Natural killer cell (primary cell): ENCODE measurements around the gene ACAP1. TPM values are rescaled to one million over a fixed set of nuclear protein-coding genes. Genes with fewer than 3 reads are reported as not detected.
"Not testable (repeated sequence)": the region's sequence is repeated elsewhere in the genome, so short reads cannot be mapped to it uniquely, and the experiment has no call there.

Source experiments
- ATAC-seq, 3 donors: fragments of 150-1000 bp in 2 of 3; fragments of 200-7000 bp in 1 of 3; cut with Tn5 transposase; 1 replicate in 1 of 3; 2 replicates in 2 of 3; pipeline ENCODE4 v1.10.0; 2021; ENCODE audit warnings: mild to moderate bottlenecking in 2 of 3, moderate library complexity in 2 of 3
- DNase-seq, 2 donors: peaks; one replicate each; pipeline versions ENCODE4 v3.0.0 to v3.0.0-alpha.2; 2013 to 2021; ENCODE audit warnings: mixed read lengths in 1 of 2
- H3K27ac ChIP-seq: one replicate; pipeline ENCODE4 v1.5.1; 2013; ENCODE audit warnings: mild to moderate bottlenecking, low read length
- H3K27me3 ChIP-seq: one replicate; pipeline ENCODE4 v1.6.1; 2013; ENCODE audit warnings: low read length; ENCODE audit not compliant: control insufficient read depth, insufficient read depth
- H3K36me3 ChIP-seq: one replicate; pipeline ENCODE4 v1.6.1; 2013; ENCODE audit warnings: low read length; ENCODE audit not compliant: control insufficient read depth, insufficient read depth
- H3K4me1 ChIP-seq: one replicate; pipeline ENCODE4 v1.6.1; 2013; ENCODE audit warnings: low read length; ENCODE audit not compliant: control insufficient read depth, insufficient read depth
- H3K4me3 ChIP-seq: one replicate; pipeline ENCODE4 v1.5.1; 2013; ENCODE audit warnings: low read length
- H3K9me3 ChIP-seq: one replicate; pipeline ENCODE4 v1.6.1; 2013; ENCODE audit warnings: low read length; ENCODE audit not compliant: control insufficient read depth, insufficient read depth
- H3K27ac Mint-ChIP-seq, 2 donors: one replicate each; pipeline ENCODE4 v1.8.0; 2022; ENCODE audit warnings: mild to moderate bottlenecking in 2 of 2, mixed read lengths in 2 of 2, moderate library complexity in 1 of 2
- H3K27me3 Mint-ChIP-seq, 2 donors: one replicate each; pipeline ENCODE4 v1.8.0; 2022; ENCODE audit warnings: low read depth in 2 of 2, mixed read lengths in 2 of 2
- H3K36me3 Mint-ChIP-seq: one replicate; pipeline ENCODE4 v1.8.0; 2022; ENCODE audit warnings: mixed read lengths
- H3K4me1 Mint-ChIP-seq, 2 donors: one replicate each; pipeline ENCODE4 v1.8.0; 2022; ENCODE audit warnings: mixed read lengths in 2 of 2
- H3K4me3 Mint-ChIP-seq: one replicate; pipeline ENCODE4 v1.8.0; 2022; ENCODE audit warnings: mild to moderate bottlenecking, moderate library complexity, mixed read lengths
- H3K9me3 Mint-ChIP-seq, 2 donors: one replicate each; pipeline ENCODE4 v1.8.0; 2022; ENCODE audit warnings: mixed read lengths in 2 of 2
- WGBS: methylation state at CpG from one replicate; pipeline ENCODE4 v1.1.7; 2013; ENCODE audit warnings: missing lambda C conversion rate; ENCODE audit not compliant: insufficient coverage; 5-methylcytosine and 5-hydroxymethylcytosine counted together
- intact Hi-C: fragments of 100-400 bp; cut with micrococcal nuclease; formaldehyde crosslinking; loops from one replicate; pipeline ENCODE4 v1.14.2; 2022
- total RNA-seq, 4 donors: library from RNA; stranded (reverse); fragments of 120-200 nt in 1 of 4; gene quantifications; one replicate each; pipeline versions ENCODE4 v1.2.3 to v1.2.4, GENCODE V29; 2013 to 2022
- TF ChIP-seq, protein P1 (sequence below): fragments of 200-600 bp; IDR thresholded peaks from one replicate; pipeline ENCODE4 v1.8.0; 2022; ENCODE audit warnings: antibody characterized with exemption

Gene ACAP1
- total RNA-seq, 3 donors from 2014 or later (not counting 1 experiment from before 2014, with no cell fraction given), result 526 to 590 (median 540) TPM

- no peaks in the 10 kb centered on the region for H3K9me3 Mint-ChIP-seq
- no peaks in the 10 kb centered on the region for H3K36me3 Mint-ChIP-seq
- WGBS, result 1% methylated on average over 34 of the region's 34 CpGs
- DNase-seq (peak; percentile 74 to 86), ATAC-seq (peak; percentile 65 to 77 (median 70))
- Histone ChIP-seq H3K27ac (peak overlapping the region; percentile 91), H3K27me3 (no peaks in the 10 kb centered on the region), H3K9me3 (no peaks in the 10 kb centered on the region), H3K36me3 (no peaks in the 10 kb centered on the region), H3K4me3 (peak overlapping the region; percentile 90), H3K4me1 (peaks cover 36% of the 10 kb centered on the region)
- peak overlapping the region; percentile 96 for H3K4me3 Mint-ChIP-seq
- intact Hi-C loops, result loop anchor here (1.0 to 2.0 kb wide), 3 partner anchors 15 to 49 kb away; partner anchors contain the start of genes EIF5A, GPS2 and SLC2A4
- H3K27ac Mint-ChIP-seq, result peak overlapping the region; percentile 89 to 97
- TF ChIP-seq, protein P1, sequence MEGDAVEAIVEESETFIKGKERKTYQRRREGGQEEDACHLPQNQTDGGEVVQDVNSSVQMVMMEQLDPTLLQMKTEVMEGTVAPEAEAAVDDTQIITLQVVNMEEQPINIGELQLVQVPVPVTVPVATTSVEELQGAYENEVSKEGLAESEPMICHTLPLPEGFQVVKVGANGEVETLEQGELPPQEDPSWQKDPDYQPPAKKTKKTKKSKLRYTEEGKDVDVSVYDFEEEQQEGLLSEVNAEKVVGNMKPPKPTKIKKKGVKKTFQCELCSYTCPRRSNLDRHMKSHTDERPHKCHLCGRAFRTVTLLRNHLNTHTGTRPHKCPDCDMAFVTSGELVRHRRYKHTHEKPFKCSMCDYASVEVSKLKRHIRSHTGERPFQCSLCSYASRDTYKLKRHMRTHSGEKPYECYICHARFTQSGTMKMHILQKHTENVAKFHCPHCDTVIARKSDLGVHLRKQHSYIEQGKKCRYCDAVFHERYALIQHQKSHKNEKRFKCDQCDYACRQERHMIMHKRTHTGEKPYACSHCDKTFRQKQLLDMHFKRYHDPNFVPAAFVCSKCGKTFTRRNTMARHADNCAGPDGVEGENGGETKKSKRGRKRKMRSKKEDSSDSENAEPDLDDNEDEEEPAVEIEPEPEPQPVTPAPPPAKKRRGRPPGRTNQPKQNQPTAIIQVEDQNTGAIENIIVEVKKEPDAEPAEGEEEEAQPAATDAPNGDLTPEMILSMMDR, result no peak
- no peaks in the 10 kb centered on the region for H3K27me3 Mint-ChIP-seq
- H3K4me1 Mint-ChIP-seq, result peaks cover 22 to 40% of the 10 kb centered on the region in 2 donors
These were observed 6.2 kb upstream of the ACAP1 start for GRCh38 chr17:7329997-7330637.

DNA sequence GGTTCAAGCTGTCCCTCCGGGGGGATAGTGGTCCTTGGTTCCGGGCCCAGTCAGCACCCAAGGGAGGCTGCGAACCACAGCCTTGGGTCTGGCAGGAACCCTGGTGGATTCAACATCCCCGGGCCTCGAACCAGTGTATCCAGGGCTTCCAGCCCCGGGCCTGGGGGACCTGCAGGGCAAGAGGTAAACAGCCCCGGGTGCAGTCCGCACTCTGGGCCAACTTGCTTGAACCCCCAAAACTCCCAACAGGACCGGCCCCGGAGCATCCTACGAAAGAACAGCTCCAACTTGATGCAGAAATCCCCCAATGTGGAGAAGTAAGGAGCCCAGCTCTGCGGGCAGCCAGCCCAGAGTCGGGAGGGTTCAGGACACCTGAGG lies 5.7 kb upstream of the ACAP1 start:
- H3K4me3 Mint-ChIP-seq, result peak overlapping the region; percentile 96
- H3K4me1 Mint-ChIP-seq, result peaks cover 26 to 45% of the 10 kb centered on the region in 2 donors
- Histone ChIP-seq H3K27me3 (no peaks in the 10 kb centered on the region), H3K4me1 (peaks cover 41% of the 10 kb centered on the region), H3K27ac (peak overlapping the region; percentile 56), H3K36me3 (no peaks in the 10 kb centered on the region), H3K9me3 (no peaks in the 10 kb centered on the region), H3K4me3 (peak overlapping the region; percentile 90)
- H3K36me3 Mint-ChIP-seq, result no peaks in the 10 kb centered on the region
- H3K9me3 Mint-ChIP-seq, result no peaks in the 10 kb centered on the region
- DNase-seq (no peak), ATAC-seq (no peak)
- TF ChIP-seq, protein P1, result no peak
- no peaks in the 10 kb centered on the region for H3K27me3 Mint-ChIP-seq
- peak overlapping the region; percentile 89 to 97 for H3K27ac Mint-ChIP-seq
- 68% methylated on average over 13 of the region's 13 CpGs for WGBS
- intact Hi-C loops, result no loop called here

DNA sequence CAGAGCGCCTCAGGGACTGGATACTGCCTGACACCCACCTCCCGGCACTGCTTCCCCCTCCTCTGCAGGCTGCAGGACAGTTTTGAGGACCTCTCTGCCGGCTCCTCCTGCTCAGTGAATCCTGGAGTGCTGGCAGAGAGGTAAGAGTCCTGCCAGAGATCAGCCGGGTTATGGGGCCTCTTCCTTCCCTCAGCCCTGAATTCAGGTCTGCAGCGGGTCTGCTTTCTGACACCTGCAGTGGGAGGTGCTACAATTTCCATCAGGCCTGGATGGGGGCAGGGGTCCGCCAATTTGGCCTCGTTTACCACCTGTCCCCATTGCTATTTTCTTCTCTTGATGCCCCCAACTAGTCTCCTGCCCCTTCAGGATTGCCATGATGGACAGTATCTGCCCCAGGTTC lies 4.2 kb upstream of the ACAP1 start:
- H3K36me3 Mint-ChIP-seq, result no peaks in the 10 kb centered on the region
- no peak overlapping the region for H3K4me3 ChIP-seq
- intact Hi-C loops, result no loop called here

GRCh38 chr17:7332600-7333069 lies 3.7 kb upstream of the ACAP1 start:
- 45% methylated on average over 11 of the region's 14 CpGs for WGBS
- H3K27ac ChIP-seq, H3K36me3 ChIP-seq, DNase-seq, H3K4me3 ChIP-seq, intact Hi-C loops, H3K27me3 ChIP-seq, ATAC-seq, H3K27me3 Mint-ChIP-seq, H3K9me3 ChIP-seq, H3K9me3 Mint-ChIP-seq, H3K27ac Mint-ChIP-seq, H3K36me3 Mint-ChIP-seq: not testable (repeated sequence)
- H3K4me1 ChIP-seq, result peaks cover 61% of the 10 kb centered on the region
- H3K4me1 Mint-ChIP-seq, result peaks cover 40 to 54% of the 10 kb centered on the region in 2 donors
- H3K4me3 Mint-ChIP-seq, result peak overlapping the region; percentile 13

More for the DNA sequence above, 4.2 kb upstream of the ACAP1 start:
- ATAC-seq, result no peak
- WGBS, result 38% methylated on average over 7 of the region's 7 CpGs
- Histone ChIP-seq H3K4me1 (peaks cover 56% of the 10 kb centered on the region), H3K36me3 (no peaks in the 10 kb centered on the region), H3K27ac (no peak overlapping the region), H3K9me3 (no peaks in the 10 kb centered on the region), H3K27me3 (no peaks in the 10 kb centered on the region)
- TF ChIP-seq, protein P1, result no peak
- no peaks in the 10 kb centered on the region for H3K27me3 Mint-ChIP-seq
- peaks cover 35 to 52% of the 10 kb centered on the region in 2 donors for H3K4me1 Mint-ChIP-seq
- H3K4me3 Mint-ChIP-seq, result peak overlapping the region; percentile 25
- no peaks in the 10 kb centered on the region for H3K9me3 Mint-ChIP-seq
- no peak for DNase-seq
- H3K27ac Mint-ChIP-seq, result no peak overlapping the region
